Stimulated activated CD8-positive, alpha-beta memory T cell treated with anti-CD3 and anti-CD28 coated beads, Interleukin-7, amount 100 ng/mL, for 48 hours (primary cell): Measurements from ENCODE around the gene IQGAP2.

Source experiments
- DNase-seq, 2 donors: peaks; one replicate each; pipeline ENCODE4 v3.0.0-alpha.2; 2020; ENCODE audit warnings: low read depth in 1 of 2; ENCODE audit errors: extremely low read depth in 1 of 2

IQGAP2 gene

GRCh38 chr5:76384705-76385104, 18.4 kb upstream of the IQGAP2 start:
- DNase-seq: no peak

DNA sequence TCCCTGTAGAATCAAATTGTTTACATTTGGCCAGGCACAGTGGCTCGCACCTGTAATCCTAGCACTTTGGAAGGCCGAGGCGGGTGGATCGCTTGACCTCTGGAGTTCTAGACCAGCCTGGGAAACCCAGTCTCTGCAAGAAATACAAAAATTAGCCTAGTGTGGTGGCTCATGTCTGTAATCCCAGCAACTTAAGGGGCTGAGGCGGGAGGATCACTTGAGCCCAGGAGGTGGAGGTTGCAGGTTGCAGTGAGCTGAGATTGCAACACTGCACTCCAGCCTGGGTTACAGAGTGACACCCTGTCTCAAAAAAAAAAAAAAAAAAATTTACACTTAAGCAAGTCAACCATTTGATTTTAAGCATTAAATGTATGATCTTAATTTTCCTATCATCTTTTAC, 17.5 kb upstream of the IQGAP2 start:
- no peak for DNase-seq

GRCh38 chr5:76386360-76386759, 16.7 kb upstream of the IQGAP2 start:
- DNase-seq: no peak

- no peak for DNase-seq
Measured at GRCh38 chr5:76388236-76388635, 14.8 kb upstream of the IQGAP2 start.

DNA sequence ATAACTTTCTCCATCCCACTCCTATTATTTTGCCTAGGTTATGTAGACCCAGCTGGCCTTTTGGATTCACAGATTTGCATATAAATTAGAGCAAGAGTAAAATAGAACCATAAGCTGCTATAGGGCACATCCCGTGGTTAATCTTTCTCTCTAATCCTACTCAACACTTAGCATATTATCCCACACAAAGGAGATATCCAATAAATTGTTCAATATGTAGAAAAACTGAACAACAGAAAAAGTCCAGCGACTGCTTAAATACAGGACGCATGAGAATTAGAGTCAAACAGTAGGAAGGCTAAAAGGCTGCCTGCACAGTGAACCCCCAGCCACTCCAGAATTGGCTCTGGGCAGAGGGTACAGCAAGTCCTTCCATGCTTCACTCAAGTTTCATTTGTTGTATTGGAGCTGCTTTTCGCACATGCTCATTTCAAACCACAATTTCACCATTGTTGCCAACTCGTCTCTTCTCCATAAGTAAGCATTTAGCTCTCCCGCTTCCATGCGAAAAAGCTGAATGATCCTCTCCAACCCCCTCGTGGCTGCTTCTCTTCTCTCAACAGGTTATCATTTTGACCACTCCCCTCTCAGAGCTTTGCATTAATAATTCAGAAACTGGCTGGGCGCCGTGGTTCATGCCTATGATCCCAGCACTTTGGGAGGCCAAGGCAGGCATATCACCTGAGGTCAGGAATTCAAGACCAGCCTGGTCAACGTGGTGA, 14.1 kb upstream of the IQGAP2 start:
- no peak for DNase-seq

GRCh38 chr5:76389513-76390154, 13.5 kb upstream of the IQGAP2 start:
- no peak for DNase-seq

- no peak for DNase-seq
Measured at GRCh38 chr5:76391014-76391413, 12.1 kb upstream of the IQGAP2 start.

DNA sequence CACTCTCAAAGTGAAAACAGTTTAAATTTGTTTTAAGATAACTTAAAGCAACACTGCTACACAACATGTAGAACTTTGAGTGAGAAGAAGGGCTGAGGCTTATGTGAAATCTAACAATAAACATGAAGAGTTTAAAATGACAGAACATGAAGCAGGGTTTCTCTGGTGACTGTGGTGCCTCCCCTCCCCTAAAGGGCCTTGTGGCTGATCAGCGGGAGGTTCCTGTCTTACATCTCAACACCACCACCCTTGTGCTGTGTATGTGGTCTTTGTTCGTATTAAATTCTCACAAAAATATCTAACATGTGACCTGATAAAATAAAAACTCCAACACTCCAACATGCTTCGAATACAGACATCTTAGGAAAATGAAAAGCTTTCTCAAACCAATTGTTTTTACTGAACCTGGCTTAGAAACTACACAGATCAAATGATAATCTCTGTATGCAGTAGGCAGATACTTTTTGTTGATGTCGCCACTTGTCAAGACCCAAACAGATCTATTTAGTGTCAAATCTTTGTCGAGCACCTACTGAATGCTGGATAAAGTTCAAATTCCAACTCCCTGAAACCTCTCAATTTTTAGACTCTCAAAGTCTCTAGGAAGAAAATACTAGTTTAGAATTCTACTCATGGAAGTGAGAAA, 9.9 kb upstream of the IQGAP2 start:
- DNase-seq: no peak

- no peak for DNase-seq
Measured at GRCh38 chr5:76397200-76397599, 5.9 kb upstream of the IQGAP2 start.

DNA sequence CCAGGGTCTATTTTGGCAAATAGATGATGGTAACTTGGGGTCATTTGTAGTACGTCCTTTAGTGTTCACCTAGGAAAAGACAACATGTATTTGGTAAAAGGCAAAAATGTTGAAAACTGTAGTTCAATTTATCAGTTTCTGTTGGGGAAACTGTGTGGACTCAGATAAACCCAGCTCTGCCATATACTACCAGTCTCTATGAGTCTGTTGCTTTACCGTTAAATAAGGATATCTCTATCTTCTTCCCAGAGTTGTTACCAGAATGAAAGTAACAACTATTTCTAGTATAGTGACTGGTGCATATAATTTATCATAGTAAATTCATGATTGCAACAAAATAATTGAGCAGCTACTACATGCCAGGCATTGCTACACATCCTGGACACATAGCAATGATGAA, 3.8 kb upstream of the IQGAP2 start:
- DNase-seq: no peak

DNA sequence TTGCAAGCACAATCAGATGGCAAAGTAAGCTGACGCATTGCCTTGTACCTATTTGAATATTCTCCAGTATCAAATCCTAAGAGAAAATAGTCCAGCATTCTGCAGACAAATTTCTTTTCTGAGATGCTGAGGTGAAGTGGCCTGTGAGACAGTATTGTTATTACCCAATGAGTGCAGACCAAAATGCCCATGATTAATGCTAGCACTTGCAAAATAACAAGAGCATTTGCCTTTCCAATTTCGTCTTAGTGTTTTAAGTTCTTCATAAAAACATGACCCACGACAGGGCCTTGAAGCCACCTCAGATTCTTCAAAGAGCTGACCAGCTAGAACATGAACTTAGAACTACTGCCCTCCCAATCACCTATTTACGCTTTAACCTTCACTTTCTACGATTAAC, 2.6 kb upstream of the IQGAP2 start:
- no peak for DNase-seq

- peak in 1 of 2 donors; percentile 5 for DNase-seq
Measured at GRCh38 chr5:76401801-76402250, 1.3 kb upstream of the IQGAP2 start.

GRCh38 chr5:76402251-76402885, 717 bp upstream of the IQGAP2 start:
- DNase-seq: peak; percentile 73 to 88

GRCh38 chr5:76403766-76404222, 709 bp downstream of the IQGAP2 start:
- peak; percentile 36 to 58 for DNase-seq

DNA sequence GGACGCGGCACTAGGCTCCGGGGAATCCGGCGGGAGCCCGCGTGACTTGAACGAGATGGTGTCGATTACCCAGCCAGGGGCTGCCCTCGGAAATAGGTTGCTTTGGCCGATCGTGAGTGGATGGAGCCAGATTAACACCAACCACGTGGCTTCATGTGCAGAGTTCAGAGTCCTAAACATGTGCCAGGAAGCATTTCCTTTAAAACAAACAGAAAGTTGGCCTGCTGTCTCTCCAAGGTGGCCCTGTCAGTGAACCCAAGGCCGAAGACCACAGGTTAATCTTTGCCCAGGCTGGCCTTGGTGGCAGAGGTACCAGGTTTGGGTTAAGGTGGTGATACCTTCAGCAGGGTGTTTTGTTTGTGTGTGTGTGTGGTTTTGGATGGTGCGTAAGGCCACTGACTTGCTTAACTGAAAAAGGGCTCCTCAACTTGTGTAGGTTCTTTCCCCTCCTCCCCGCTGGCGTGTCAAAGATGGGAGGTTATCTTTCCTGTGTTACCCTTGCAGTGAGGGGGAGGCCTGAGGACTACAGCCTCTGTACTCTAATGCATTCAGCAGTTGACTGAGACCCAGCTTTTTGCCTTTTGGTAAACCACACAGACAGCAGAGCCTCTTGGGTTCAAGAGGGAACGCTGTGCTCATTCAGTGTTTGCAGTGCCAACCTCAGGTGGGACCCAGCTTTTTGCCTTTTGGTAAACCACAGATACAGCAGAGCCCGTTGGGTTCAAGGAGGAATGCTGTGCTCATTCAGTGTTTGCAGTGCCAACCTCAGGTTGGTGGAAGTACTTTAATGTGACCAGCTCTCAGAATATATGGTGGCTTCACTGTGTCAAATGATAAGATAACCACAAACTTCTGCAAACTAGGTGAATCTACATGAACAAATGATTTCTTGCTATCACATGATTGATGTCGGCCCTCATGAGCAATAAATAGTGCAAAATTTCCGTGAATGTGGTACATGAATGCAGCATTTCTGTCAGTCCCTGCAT, 1.4 kb downstream of the IQGAP2 start:
- DNase-seq: peak; percentile 57 to 76

DNA sequence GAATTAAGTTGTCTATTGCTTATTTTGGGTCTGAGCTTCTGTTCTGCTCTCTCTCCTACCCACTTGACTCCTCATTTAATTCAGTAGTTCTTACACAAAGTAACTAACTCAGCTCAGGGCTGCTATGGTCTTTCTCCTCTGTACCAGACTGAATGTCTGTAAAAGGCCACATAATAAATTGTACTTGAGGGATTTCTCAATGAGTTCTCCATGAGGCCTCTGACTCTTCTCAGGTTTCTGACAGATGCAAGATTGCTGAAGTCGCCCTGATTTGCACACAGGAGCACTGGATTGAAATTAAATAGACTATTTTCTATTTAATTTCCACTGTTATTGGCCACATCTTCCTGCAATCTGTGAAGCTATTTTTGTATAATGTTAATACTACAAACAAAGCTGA, 2.9 kb downstream of the IQGAP2 start:
- DNase-seq: no peak

- no peak for DNase-seq
Measured at GRCh38 chr5:76406673-76407072, 3.6 kb downstream of the IQGAP2 start.

- DNase-seq: no peak
Measured at GRCh38 chr5:76408104-76408654, 5.1 kb downstream of the IQGAP2 start.

DNA sequence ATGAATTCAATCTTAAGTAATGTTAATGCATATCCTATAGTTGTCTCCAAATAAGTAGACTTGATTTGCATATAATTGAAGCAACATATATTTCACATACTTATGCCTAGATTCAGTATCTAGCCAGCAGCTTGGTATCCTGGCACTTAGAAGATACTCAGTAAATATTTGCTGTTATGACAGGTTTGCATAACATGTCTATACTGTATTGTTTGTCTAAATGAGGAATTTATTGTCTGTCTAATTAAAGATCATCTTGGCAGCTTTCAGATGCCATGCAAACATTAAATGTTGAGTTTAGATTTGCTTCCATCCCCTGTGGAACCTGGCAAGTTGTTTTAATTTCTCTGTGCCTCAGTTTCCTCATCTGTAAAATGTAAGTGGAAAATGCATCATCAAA, 9.4 kb downstream of the IQGAP2 start:
- DNase-seq: no peak

DNA sequence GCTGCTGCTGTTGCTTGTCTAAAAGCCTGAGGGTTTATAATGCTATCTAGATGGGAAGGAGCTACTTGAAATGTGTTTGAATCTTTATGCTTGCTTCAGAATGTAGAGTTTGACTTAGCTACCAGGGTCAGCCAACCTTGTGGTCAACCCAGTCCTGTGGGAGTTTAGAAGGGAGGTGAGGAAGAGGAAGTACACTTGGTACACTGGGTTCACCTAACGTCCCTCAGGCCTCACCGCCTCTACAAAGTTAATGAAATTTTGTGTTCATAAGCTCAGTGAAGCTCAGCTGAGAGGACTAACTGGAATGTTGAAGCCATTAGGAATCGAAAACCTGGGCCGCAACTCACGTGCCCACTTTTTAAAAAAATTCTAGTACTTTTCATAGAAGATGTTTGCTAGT, 10.7 kb downstream of the IQGAP2 start:
- no peak for DNase-seq
